ENCODE data around the gene CAMKK1. TPM values are rescaled to one million over a fixed set of nuclear protein-coding genes. Genes with fewer than 3 reads are reported as not detected.

CAMKK1 gene
- total RNA-seq, 1 donor: 5.4 TPM

DNA sequence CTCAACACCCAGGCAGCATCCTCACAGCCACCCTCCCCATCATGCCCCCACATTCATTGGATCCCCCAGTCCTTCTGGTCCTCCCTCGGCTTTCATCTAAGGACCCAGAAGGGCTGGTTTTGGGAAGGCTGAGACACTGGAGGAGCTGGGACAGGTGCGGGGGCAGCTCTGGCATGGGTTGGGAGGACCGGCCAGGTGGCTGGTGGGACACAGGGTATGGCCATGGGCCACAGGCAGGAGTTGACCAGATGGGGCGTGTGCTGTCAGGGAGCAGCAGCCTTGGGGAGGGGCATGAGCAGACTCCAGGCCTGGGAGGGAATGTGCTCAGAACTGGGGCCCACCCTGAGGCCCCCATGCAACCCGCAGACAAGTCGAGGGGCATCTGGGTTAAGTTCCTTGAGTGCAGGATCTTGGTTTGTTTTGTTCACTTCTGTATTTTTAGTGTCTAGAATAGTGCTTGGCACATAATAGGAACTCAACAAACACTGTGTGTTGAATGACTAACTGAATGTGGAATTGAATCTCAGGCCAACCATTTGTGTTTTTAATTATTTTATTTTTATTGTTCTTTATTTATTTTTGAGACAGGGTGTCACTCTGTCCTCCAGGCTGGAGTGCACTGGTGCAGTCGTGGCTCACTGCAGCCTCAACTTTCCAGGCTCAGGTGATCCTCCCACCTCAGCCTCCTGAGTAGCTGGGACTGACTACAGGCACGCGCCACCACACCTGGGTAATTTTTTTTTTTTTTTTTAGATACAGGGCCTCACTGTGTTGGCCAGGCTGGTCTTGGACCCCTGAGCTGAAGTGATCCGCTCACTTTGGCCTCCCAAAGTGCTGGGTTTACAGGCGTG lies 17.8 kb upstream of the CAMKK1 start:
- Histone ChIP-seq H3K27me3 (ENCODE audit: insufficient read depth, low read length) (no peaks in the 10 kb centered on the region), H3K9me3 (ENCODE audit: low read depth, low read length) (no peaks in the 10 kb centered on the region), H3K4me3 (ENCODE audit: low read length) (no peak overlapping the region), H3K4me1 (ENCODE audit: insufficient read depth, low read length) (peaks cover 54% of the 10 kb centered on the region)

GRCh38 chr17:3909257-3909656 lies 16.4 kb upstream of the CAMKK1 start:
- Histone ChIP-seq H3K4me3 (ENCODE audit: low read length) (no peak overlapping the region), H3K27me3 (ENCODE audit: insufficient read depth, low read length) (no peaks in the 10 kb centered on the region), H3K9me3 (ENCODE audit: low read depth, low read length) (no peaks in the 10 kb centered on the region), H3K4me1 (ENCODE audit: insufficient read depth, low read length) (peaks cover 40% of the 10 kb centered on the region)

- peaks cover 24% of the 10 kb centered on the region for H3K4me1 ChIP-seq (ENCODE audit: insufficient read depth, low read length)
- H3K9me3 ChIP-seq (ENCODE audit: low read depth, low read length): no peaks in the 10 kb centered on the region
- no peaks in the 10 kb centered on the region for H3K27me3 ChIP-seq (ENCODE audit: insufficient read depth, low read length)
These were observed 14.8 kb upstream of the CAMKK1 start for GRCh38 chr17:3907483-3908216.

GRCh38 chr17:3906881-3907280 lies 14.0 kb upstream of the CAMKK1 start:
- H3K27me3 ChIP-seq (ENCODE audit: insufficient read depth, low read length): no peaks in the 10 kb centered on the region
- no peak overlapping the region for H3K4me3 ChIP-seq (ENCODE audit: low read length)
- H3K4me1 ChIP-seq (ENCODE audit: insufficient read depth, low read length): peaks cover 17% of the 10 kb centered on the region
- no peaks in the 10 kb centered on the region for H3K9me3 ChIP-seq (ENCODE audit: low read depth, low read length)

More at GRCh38 chr17:3907483-3908216, 14.8 kb upstream of the CAMKK1 start:
- no peak overlapping the region for H3K4me3 ChIP-seq (ENCODE audit: low read length)

DNA sequence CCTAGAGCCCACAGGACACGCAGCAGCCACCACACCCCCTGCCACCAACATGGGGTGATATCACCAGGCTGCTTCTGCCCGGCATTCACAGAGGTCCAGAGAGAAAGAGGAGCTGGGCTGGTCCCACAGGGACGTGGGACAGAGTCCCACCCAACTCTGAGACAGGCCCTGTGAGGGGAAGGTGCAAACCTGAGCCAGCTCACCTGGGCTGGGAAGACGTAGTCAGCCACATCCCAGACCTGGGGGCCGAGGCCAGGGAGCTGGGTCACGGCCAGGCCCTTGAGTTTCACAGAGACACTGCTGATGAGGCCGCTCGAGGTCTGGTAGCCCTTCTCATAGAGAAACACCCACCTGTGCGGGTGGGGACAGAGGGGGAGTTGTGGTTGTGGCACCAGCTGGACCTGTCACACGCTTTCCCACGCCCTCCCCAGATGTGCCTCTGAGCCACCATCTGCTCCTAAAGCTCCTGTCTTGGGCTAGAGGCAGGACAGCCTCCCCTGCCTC lies 12.2 kb upstream of the CAMKK1 start:
- no peaks in the 10 kb centered on the region for H3K4me1 ChIP-seq (ENCODE audit: insufficient read depth, low read length)
- H3K27me3 ChIP-seq (ENCODE audit: insufficient read depth, low read length): no peaks in the 10 kb centered on the region
- H3K4me3 ChIP-seq (ENCODE audit: low read length): no peak overlapping the region
- no peaks in the 10 kb centered on the region for H3K9me3 ChIP-seq (ENCODE audit: low read depth, low read length)

- H3K4me3 ChIP-seq (ENCODE audit: low read length): no peak overlapping the region
- no peaks in the 10 kb centered on the region for H3K27me3 ChIP-seq (ENCODE audit: insufficient read depth, low read length)
- no peaks in the 10 kb centered on the region for H3K4me1 ChIP-seq (ENCODE audit: insufficient read depth, low read length)
- H3K9me3 ChIP-seq (ENCODE audit: low read depth, low read length): no peaks in the 10 kb centered on the region
These were observed 11.6 kb upstream of the CAMKK1 start for GRCh38 chr17:3904501-3904900.

- no peaks in the 10 kb centered on the region for H3K9me3 ChIP-seq (ENCODE audit: low read depth, low read length)
- H3K27me3 ChIP-seq (ENCODE audit: insufficient read depth, low read length): no peaks in the 10 kb centered on the region
- no peak overlapping the region for H3K4me3 ChIP-seq (ENCODE audit: low read length)
- H3K4me1 ChIP-seq (ENCODE audit: insufficient read depth, low read length): no peaks in the 10 kb centered on the region
These were observed 11.0 kb upstream of the CAMKK1 start for GRCh38 chr17:3903881-3904290.

DNA sequence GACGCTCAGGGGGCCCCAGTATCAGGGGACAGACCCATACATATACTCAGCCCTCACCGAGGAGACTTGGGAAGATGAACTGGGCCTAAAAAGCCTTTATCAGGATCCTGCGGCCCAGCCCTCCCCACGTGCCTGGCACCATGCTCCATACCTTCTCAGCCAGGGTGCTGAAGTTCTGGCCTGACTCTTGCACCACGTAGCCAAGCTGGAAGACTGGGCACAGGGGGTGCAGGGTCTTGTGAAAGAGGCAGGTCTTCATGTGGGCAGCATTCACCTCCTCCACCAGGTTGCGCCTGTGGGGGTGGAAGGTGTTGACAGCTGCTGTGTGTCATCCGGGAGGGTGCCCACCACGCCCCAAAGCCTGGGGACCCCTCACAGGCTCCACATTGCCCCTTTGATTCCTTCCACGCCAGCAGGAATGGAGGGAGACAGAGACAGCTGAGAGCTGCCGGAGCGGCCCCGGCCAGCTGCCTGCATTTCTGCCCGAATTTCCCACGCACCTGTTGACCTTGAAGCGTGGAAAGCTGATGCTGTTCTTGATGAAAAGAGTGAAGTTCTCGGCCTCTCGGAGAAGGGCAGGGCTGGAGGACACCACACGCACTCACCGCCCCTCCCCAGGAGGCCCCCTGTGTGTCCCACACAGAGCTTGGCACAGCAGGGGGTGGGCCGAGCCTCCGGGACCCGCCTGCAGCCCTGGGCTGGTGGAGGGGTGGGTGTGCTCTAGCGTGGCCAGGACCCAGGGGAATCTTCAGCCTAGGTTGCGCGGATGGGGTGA lies 10.4 kb upstream of the CAMKK1 start:
- Histone ChIP-seq H3K9me3 (ENCODE audit: low read depth, low read length) (no peaks in the 10 kb centered on the region), H3K4me1 (ENCODE audit: insufficient read depth, low read length) (no peaks in the 10 kb centered on the region), H3K4me3 (ENCODE audit: low read length) (no peak overlapping the region), H3K27me3 (ENCODE audit: insufficient read depth, low read length) (no peaks in the 10 kb centered on the region)

GRCh38 chr17:3900646-3901045 lies 7.8 kb upstream of the CAMKK1 start:
- H3K9me3 ChIP-seq (ENCODE audit: low read depth, low read length): no peaks in the 10 kb centered on the region
- peaks cover 4% of the 10 kb centered on the region for H3K4me1 ChIP-seq (ENCODE audit: insufficient read depth, low read length)
- no peaks in the 10 kb centered on the region for H3K27me3 ChIP-seq (ENCODE audit: insufficient read depth, low read length)
- no peak overlapping the region for H3K4me3 ChIP-seq (ENCODE audit: low read length)

- Histone ChIP-seq H3K27me3 (ENCODE audit: insufficient read depth, low read length) (no peaks in the 10 kb centered on the region), H3K4me3 (ENCODE audit: low read length) (no peak overlapping the region), H3K9me3 (ENCODE audit: low read depth, low read length) (no peaks in the 10 kb centered on the region), H3K4me1 (ENCODE audit: insufficient read depth, low read length) (peaks cover 28% of the 10 kb centered on the region)
These were observed 4.9 kb upstream of the CAMKK1 start for GRCh38 chr17:3897731-3898130.

DNA sequence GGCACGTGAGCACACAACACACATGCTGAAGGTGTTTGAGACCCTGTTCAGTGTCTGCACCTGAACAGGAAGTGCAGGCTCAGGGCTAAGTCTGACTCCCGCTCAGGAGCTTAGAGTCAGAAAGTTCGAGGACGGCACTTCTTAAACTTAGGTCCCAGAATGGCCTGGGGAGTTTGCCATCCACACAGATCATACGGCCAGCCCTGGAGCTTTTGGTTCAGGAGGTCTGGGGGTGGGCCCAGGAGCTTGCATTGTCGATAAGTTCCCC lies 4.0 kb upstream of the CAMKK1 start:
- Histone ChIP-seq H3K4me3 (ENCODE audit: low read length) (no peak overlapping the region), H3K9me3 (ENCODE audit: low read depth, low read length) (no peaks in the 10 kb centered on the region), H3K4me1 (ENCODE audit: insufficient read depth, low read length) (peaks cover 35% of the 10 kb centered on the region), H3K27me3 (ENCODE audit: insufficient read depth, low read length) (no peaks in the 10 kb centered on the region)

DNA sequence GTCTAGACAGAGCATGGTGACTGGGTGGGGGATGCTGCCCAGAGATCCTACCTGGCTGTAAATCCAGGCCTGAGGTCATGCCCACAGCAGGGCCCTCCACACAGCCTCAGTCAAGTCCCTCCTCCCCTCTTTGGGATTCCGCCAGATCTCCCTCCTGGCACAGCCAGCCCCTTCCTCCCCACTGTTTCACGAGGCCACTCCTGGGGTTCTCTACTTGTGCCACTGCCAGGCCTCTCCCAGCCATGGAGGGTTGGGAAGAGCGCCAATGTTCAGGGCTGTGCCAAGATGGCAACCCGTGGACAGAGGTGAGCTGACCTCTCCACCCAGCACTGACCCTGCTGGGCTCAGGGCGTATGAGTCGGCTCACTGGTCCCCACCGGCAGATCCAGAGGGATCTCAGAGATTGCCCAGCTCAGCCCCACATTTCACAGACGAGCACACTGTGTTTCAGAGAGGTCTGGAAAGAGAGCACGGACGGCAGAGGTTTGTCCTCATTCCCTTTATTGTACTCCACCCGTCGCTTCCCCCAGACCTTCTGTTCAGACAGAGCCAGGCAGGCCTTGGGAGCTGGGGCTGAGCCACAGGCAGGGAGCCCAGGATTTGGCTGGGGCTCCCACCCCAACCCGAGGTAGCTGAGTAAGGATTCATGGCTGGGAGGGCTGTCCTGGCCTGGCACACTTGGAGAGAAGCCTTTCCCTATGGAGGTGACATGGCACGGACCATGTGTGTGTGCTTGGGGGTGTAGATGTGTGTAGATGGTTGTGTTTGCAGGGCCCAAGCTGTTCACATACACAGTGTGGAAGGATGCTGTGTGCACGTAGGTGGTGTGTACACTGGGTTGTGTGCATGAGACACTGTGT lies 3.5 kb upstream of the CAMKK1 start:
- no peaks in the 10 kb centered on the region for H3K9me3 ChIP-seq (ENCODE audit: low read depth, low read length)
- peaks cover 40% of the 10 kb centered on the region for H3K4me1 ChIP-seq (ENCODE audit: insufficient read depth, low read length)
- no peak overlapping the region for H3K4me3 ChIP-seq (ENCODE audit: low read length)
- H3K27me3 ChIP-seq (ENCODE audit: insufficient read depth, low read length): no peaks in the 10 kb centered on the region

DNA sequence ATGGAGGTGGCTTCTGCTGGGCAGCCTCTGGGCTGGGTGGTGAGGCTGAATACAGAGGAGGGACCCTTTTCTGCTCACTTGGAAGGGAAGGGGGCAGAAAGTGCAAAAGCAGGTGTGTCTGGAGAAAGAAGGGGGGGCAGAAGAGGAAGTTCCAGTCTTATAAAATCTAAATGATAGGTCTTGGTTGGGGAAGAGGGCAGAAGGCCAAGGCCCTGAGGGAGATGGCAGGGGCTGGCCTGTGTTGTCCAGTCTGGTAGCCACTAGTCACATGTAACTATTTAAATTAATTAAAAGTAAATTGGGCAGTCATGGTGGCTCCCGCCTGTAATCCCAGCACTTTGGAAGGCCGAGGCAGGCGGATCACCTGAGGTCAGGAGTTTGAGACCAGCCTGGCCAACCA lies 2.5 kb upstream of the CAMKK1 start:
- Histone ChIP-seq H3K4me3 (ENCODE audit: low read length) (no peak overlapping the region), H3K9me3 (ENCODE audit: low read depth, low read length) (no peaks in the 10 kb centered on the region), H3K27me3 (ENCODE audit: insufficient read depth, low read length) (no peaks in the 10 kb centered on the region), H3K4me1 (ENCODE audit: insufficient read depth, low read length) (peaks cover 48% of the 10 kb centered on the region)

GRCh38 chr17:3894911-3895343 lies 2.1 kb upstream of the CAMKK1 start:
- H3K9me3 ChIP-seq (ENCODE audit: low read depth, low read length): no peaks in the 10 kb centered on the region
- no peak overlapping the region for H3K4me3 ChIP-seq (ENCODE audit: low read length)
- no peaks in the 10 kb centered on the region for H3K27me3 ChIP-seq (ENCODE audit: insufficient read depth, low read length)
- peaks cover 53% of the 10 kb centered on the region for H3K4me1 ChIP-seq (ENCODE audit: insufficient read depth, low read length)
